Hepatocyte (in vitro differentiated cells): Measurements from ENCODE around the gene NOD1.

Source experiments
- EZH2phosphoT487 ChIP-seq: fragments of 200-600 bp; sonication (generic); IDR thresholded peaks from one replicate; pipeline ENCODE4 v1.6.1; 2018; ENCODE audit warnings: antibody characterized with exemption, mild to moderate bottlenecking, low read depth, moderate library complexity; ENCODE audit not compliant: unreplicated experiment, severe bottlenecking
- TF ChIP-seq, protein P1 (sequence below): fragments of 200-600 bp; sonication (generic); IDR thresholded peaks from 2 replicates; pipeline ENCODE4 v1.5.1; 2016; ENCODE audit warnings: antibody characterized with exemption, mild to moderate bottlenecking; ENCODE audit not compliant: poor library complexity

DNA sequence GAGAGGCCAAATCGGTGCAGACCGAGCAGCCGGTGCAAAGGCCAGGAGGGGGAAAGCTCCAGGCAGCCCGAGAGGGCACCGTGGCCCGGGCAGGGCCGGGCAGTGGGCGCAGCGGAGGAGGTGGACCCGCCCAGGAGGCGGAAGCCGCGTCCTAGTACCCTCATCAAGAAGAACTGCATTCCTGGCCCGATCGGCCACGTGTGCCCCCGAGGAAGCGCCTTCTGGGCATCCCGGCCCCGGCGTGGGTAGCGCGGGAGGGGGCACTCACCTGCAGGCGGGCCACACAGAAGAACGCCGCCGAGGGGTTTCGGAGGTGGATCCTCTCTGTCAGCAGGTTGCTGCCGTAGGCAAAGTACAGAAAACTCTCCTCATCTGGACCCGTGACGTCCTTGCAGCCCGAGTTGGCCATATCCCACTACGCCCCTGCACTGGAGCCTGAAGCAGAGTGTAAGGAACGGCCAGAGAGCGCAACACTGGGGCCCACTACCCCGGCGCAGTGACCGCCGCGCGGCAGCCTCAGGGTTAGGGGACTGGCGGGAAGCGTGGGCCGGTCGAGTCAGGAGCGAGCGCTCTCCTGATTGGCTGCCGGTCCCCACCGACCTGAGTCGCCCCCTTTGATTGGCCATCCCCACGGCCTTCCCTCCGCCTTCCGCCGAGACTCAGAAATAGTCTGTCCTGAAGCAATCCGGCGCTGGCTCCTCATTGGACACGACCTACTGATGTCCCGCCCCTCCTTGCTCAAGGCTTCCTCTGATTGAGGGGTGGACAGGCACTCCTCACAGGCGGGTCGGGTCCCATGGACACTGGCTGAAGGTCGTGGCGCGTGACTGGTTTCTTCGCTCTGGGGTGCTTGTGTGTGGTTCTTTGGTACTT lies 26.0 kb upstream of the NOD1 start, which contains the start of gene GGCT:
- TF ChIP-seq, protein P1, sequence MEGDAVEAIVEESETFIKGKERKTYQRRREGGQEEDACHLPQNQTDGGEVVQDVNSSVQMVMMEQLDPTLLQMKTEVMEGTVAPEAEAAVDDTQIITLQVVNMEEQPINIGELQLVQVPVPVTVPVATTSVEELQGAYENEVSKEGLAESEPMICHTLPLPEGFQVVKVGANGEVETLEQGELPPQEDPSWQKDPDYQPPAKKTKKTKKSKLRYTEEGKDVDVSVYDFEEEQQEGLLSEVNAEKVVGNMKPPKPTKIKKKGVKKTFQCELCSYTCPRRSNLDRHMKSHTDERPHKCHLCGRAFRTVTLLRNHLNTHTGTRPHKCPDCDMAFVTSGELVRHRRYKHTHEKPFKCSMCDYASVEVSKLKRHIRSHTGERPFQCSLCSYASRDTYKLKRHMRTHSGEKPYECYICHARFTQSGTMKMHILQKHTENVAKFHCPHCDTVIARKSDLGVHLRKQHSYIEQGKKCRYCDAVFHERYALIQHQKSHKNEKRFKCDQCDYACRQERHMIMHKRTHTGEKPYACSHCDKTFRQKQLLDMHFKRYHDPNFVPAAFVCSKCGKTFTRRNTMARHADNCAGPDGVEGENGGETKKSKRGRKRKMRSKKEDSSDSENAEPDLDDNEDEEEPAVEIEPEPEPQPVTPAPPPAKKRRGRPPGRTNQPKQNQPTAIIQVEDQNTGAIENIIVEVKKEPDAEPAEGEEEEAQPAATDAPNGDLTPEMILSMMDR = no peak
- TF ChIP-seq EZH2phosphoT487 = no peak
